Measurements from ENCODE around the gene UPK1A. TPM values are rescaled to one million over a fixed set of nuclear protein-coding genes. Genes with fewer than 3 reads are reported as not detected.

Gene UPK1A
- total and polyA plus RNA-seq, 7 experiments from 2014 or later = 0.41 to 1.3 TPM; not detected in 5

- ChIA-PET CTCF (no interaction called here), POLR2A (no interaction called here)
- Mint-ChIP-seq H3K27ac (peak overlapping the region in 1 of 9 donors; percentile 14), H3K4me1 (peaks cover 7 to 14% (median 9%) of the 10 kb centered on the region in 7 donors), H3K36me3 (peaks cover 11 to 38% (median 16%) of the 10 kb centered on the region in 5 donors), H3K9me3 (no peaks in the 10 kb centered on the region), H3K4me3 (no peak overlapping the region), H3K27me3 (no peaks in the 10 kb centered on the region)
- DNase-seq (no peak), ATAC-seq (no peak)
- Histone ChIP-seq H3K4me3 (ENCODE audit: low read length) (no peak overlapping the region), H3K4me1 (ENCODE audit: control insufficient read depth in 2 of 2, insufficient read depth in 2 of 2, low read length in 2 of 2) (peaks cover 8 to 11% of the 10 kb centered on the region in 2 donors), H3K9me3 (ENCODE audit: control insufficient read depth in 2 of 3, low read length in 3 of 3) (no peaks in the 10 kb centered on the region), H3K36me3 (ENCODE audit: control insufficient read depth in 2 of 3, insufficient read depth in 3 of 3, low read length in 3 of 3) (peaks cover 0 to 61% (median 10%) of the 10 kb centered on the region in 3 experiments), H3K27ac (ENCODE audit: low read depth, low read length) (no peak overlapping the region), H3K27me3 (ENCODE audit: control insufficient read depth in 2 of 2, insufficient read depth in 2 of 2, low read length in 2 of 2) (no peaks in the 10 kb centered on the region)
- intact Hi-C loops (cut with micrococcal nuclease) = no loop called here
Measured at GRCh38 chr19:35637165-35637564, 29.2 kb upstream of the UPK1A start.

DNA sequence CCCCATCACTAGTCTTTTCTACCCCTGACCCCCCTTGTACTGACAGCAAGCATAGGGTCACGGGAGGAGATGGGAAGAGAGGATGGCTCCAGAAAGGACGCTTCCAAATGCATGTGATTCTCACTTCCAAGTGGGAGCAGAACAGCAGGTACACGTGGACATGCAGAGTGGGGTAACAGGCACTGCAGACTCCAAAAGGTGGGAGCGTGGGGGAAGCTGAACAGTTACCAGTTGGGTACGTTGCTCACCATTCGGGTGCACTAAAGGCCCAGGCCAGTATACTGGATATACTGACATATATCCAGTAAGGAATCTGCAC is 27.0 kb upstream of the UPK1A start:
- Mint-ChIP-seq H3K4me1 (peaks cover 0 to 14% (median 11%) of the 10 kb centered on the region in 7 donors), H3K9me3 (no peaks in the 10 kb centered on the region), H3K27me3 (no peaks in the 10 kb centered on the region), H3K4me3 (peak overlapping the region in 1 of 10 donors; percentile 43), H3K36me3 (peaks cover 8 to 23% (median 12%) of the 10 kb centered on the region in 5 donors), H3K27ac (peak overlapping the region in 2 of 9 donors; percentile 18 to 38)
- H3K36me3 ChIP-seq (ENCODE audit: control insufficient read depth in 2 of 3, insufficient read depth in 3 of 3, low read length in 3 of 3) = peaks cover 0 to 44% (median 0%) of the 10 kb centered on the region in 3 experiments
- H3K4me3 ChIP-seq (ENCODE audit: low read length) = no peak overlapping the region
- intact Hi-C loops (cut with micrococcal nuclease) = no loop called here
- no peak overlapping the region for H3K27ac ChIP-seq (ENCODE audit: low read depth, low read length)
- CTCF ChIA-PET = no interaction called here
- no peak for ATAC-seq
- H3K4me1 ChIP-seq (ENCODE audit: control insufficient read depth in 2 of 2, insufficient read depth in 2 of 2, low read length in 2 of 2) = peaks cover 17 to 18% of the 10 kb centered on the region in 2 donors
- POLR2A ChIA-PET = interaction anchor here (0.9 kb wide), 1 partner anchor 26 kb away, joined by 3 read pairs; the partner anchor contains the start of gene HAUS5
- DNase-seq = no peak
- no peaks in the 10 kb centered on the region for H3K27me3 ChIP-seq (ENCODE audit: control insufficient read depth in 2 of 2, insufficient read depth in 2 of 2, low read length in 2 of 2)
- H3K9me3 ChIP-seq (ENCODE audit: control insufficient read depth in 2 of 3, low read length in 3 of 3) = no peaks in the 10 kb centered on the region

DNA sequence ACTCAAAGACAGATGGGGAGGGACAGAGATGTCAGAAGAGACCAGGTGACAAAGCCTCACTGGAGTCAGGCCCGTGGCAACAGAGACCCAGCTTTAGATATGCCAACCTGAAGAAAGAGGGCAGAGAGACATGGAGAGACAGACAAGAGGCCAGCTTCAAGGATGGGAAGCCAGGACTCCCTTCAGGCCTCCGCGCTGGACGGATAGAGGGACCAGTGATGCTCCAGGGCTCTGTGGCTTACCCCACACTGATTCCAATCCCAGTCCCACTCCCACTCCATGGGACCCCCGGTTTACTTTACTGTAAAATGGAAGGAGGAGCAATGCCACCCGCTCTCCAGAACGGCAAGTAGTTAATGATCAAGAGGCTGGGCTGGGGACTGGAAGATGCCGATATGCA is 26.5 kb upstream of the UPK1A start:
- Mint-ChIP-seq H3K4me3 (peak overlapping the region in 2 of 10 donors; percentile 18 to 43), H3K27me3 (no peaks in the 10 kb centered on the region), H3K36me3 (peaks cover 8 to 23% (median 12%) of the 10 kb centered on the region in 5 donors), H3K9me3 (no peaks in the 10 kb centered on the region), H3K27ac (peak overlapping the region in 2 of 9 donors; percentile 18 to 22), H3K4me1 (peaks cover 3 to 18% (median 16%) of the 10 kb centered on the region in 7 donors)
- H3K9me3 ChIP-seq (ENCODE audit: control insufficient read depth in 2 of 3, low read length in 3 of 3) = no peaks in the 10 kb centered on the region
- peaks cover 0 to 38% (median 0%) of the 10 kb centered on the region in 3 experiments for H3K36me3 ChIP-seq (ENCODE audit: control insufficient read depth in 2 of 3, insufficient read depth in 3 of 3, low read length in 3 of 3)
- H3K27ac ChIP-seq (ENCODE audit: low read depth, low read length) = no peak overlapping the region
- H3K4me1 ChIP-seq (ENCODE audit: control insufficient read depth in 2 of 2, insufficient read depth in 2 of 2, low read length in 2 of 2) = peaks cover 18 to 20% of the 10 kb centered on the region in 2 donors
- no peak for DNase-seq
- intact Hi-C loops (cut with micrococcal nuclease) = loop anchor here (5.0 to 10.0 kb wide), 4 partner anchors 375 to 735 kb away; partner anchors contain the start of genes FXYD7 (in 1 of the 2), THAP8 (in 1 of the 2), USF2 (in 1 of the 2) and WDR62 (in 1 of the 2)
- POLR2A ChIA-PET = no interaction called here
- ATAC-seq = no peak
- H3K4me3 ChIP-seq (ENCODE audit: low read length) = no peak overlapping the region
- CTCF ChIA-PET = no interaction called here
- no peaks in the 10 kb centered on the region for H3K27me3 ChIP-seq (ENCODE audit: control insufficient read depth in 2 of 2, insufficient read depth in 2 of 2, low read length in 2 of 2)

DNA sequence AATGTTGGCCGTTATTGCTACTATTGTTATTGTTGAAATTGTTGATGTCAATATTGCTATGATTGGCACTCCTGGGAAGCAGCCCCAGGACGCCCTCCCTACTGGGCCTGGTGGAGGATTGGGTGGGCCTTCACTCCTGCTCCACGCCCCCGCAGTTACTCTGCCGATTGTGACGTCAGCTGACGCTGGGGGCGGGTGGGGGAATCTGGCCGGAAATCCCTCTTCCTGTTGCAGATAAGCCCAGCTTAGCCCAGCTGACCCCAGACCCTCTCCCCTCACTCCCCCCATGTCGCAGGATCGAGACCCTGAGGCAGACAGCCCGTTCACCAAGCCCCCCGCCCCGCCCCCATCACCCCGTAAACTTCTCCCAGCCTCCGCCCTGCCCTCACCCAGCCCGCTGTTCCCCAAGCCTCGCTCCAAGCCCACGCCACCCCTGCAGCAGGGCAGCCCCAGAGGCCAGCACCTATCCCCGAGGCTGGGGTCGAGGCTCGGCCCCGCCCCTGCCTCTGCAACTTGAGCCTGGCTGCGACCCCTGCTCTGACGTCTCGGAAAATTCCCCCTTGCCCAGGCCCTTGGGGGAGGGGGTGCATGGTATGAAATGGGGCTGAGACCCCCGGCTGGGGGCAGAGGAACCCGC is 24.7 kb upstream of the UPK1A start, which contains the start of gene ETV2:
TSS of gene ETV2 (plus strand) at position 231 of the 637 bp plus-strand sequence. CDS start 716 bp downstream, outside the sequence.
- DNase-seq (peak in 3 of 9 donors; percentile 21 to 64 (median 51)), ATAC-seq (no peak)
- Histone ChIP-seq H3K9me3 (ENCODE audit: control insufficient read depth in 2 of 3, low read length in 3 of 3) (no peaks in the 10 kb centered on the region), H3K4me3 (ENCODE audit: low read length) (no peak within 1 kb of the TSS), H3K36me3 (ENCODE audit: control insufficient read depth in 2 of 3, insufficient read depth in 3 of 3, low read length in 3 of 3) (peaks cover 0 to 22% (median 0%) of the 10 kb centered on the region in 3 experiments), H3K27me3 (ENCODE audit: control insufficient read depth in 2 of 2, insufficient read depth in 2 of 2, low read length in 2 of 2) (no peaks in the 10 kb centered on the region), H3K4me1 (ENCODE audit: control insufficient read depth in 2 of 2, insufficient read depth in 2 of 2, low read length in 2 of 2) (peaks cover 18 to 28% of the 10 kb centered on the region in 2 donors), H3K27ac (ENCODE audit: low read depth, low read length) (no peak within 1 kb of the TSS)
- Mint-ChIP-seq H3K27ac (peak within 1 kb of the TSS in 5 of 9 donors; percentile 39 to 83 (median 68)), H3K36me3 (peaks cover 0 to 12% (median 4%) of the 10 kb centered on the region in 5 donors), H3K27me3 (no peaks in the 10 kb centered on the region), H3K4me3 (peak within 1 kb of the TSS; percentile 42 to 94 (median 88)), H3K4me1 (peaks cover 12 to 32% (median 27%) of the 10 kb centered on the region in 7 donors), H3K9me3 (no peaks in the 10 kb centered on the region)
- ChIA-PET CTCF (no interaction called here), POLR2A (interaction anchor here (3.6 kb wide), 1 partner anchor 29 kb away, joined by 16 read pairs; the partner anchor contains the start of gene HAUS5)
- intact Hi-C loops (cut with micrococcal nuclease) = loop anchor here (5.0 to 10.0 kb wide), 4 partner anchors 377 to 733 kb away; partner anchors contain the start of genes FXYD7 (in 1 of the 2), THAP8 (in 1 of the 2), USF2 (in 1 of the 2) and WDR62 (in 1 of the 2)

DNA sequence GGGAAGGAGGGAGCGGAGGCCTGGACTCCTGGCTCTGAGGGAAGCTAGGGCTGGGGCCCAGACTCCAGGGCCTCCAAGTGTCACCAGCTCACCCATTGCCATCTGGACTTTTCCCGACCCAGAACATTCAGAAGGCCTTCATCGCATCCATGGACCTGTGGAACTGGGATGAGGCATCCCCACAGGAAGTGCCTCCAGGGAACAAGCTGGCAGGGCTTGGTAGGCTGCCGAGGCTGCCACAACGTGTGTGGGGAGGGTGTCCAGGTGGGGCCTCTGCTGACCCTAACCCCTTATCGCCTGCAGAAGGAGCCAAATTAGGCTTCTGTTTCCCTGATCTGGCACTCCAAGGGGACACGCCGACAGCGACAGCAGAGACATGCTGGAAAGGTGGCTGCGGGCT is 24.0 kb upstream of the UPK1A start:
- peaks cover 12 to 34% (median 29%) of the 10 kb centered on the region in 7 donors for H3K4me1 Mint-ChIP-seq
- no peak overlapping the region for H3K4me3 ChIP-seq (ENCODE audit: low read length)
- H3K27me3 Mint-ChIP-seq = no peaks in the 10 kb centered on the region
- peaks cover 18 to 28% of the 10 kb centered on the region in 2 donors for H3K4me1 ChIP-seq (ENCODE audit: control insufficient read depth in 2 of 2, insufficient read depth in 2 of 2, low read length in 2 of 2)
- DNase-seq = no peak
- ChIA-PET CTCF (interaction anchor here (0.7 kb wide), 1 partner anchor 94 kb away, joined by 3 read pairs; no protein-coding TSS in a partner anchor), POLR2A (interaction anchor here (0.6 to 3.6 kb wide), 4 partner anchors 12 to 438 kb away, joined by 3 to 18 read pairs (median 10); partner anchors contain the start of gene HAUS5)
- H3K27ac Mint-ChIP-seq = peak overlapping the region in 3 of 9 donors; percentile 39 to 69 (median 56)
- no peak overlapping the region for H3K27ac ChIP-seq (ENCODE audit: low read depth, low read length)
- no peaks in the 10 kb centered on the region for H3K9me3 ChIP-seq (ENCODE audit: control insufficient read depth in 2 of 3, low read length in 3 of 3)
- peak overlapping the region in 9 of 10 donors; percentile 66 to 94 (median 89) for H3K4me3 Mint-ChIP-seq
- H3K27me3 ChIP-seq (ENCODE audit: control insufficient read depth in 2 of 2, insufficient read depth in 2 of 2, low read length in 2 of 2) = no peaks in the 10 kb centered on the region
- H3K36me3 Mint-ChIP-seq = peaks cover 0 to 5% (median under 1%) of the 10 kb centered on the region in 5 donors
- ATAC-seq = no peak
- no peaks in the 10 kb centered on the region for H3K9me3 Mint-ChIP-seq
- H3K36me3 ChIP-seq (ENCODE audit: control insufficient read depth in 2 of 3, insufficient read depth in 3 of 3, low read length in 3 of 3) = peaks cover 0 to 15% (median 0%) of the 10 kb centered on the region in 3 experiments
- intact Hi-C loops (cut with micrococcal nuclease) = loop anchor here (5.0 to 10.0 kb wide), 4 partner anchors 378 to 732 kb away; partner anchors contain the start of genes FXYD7 (in 1 of the 2), THAP8 (in 1 of the 2), USF2 (in 1 of the 2) and WDR62 (in 1 of the 2)

GRCh38 chr19:35642798-35643254 is 23.5 kb upstream of the UPK1A start:
- Mint-ChIP-seq H3K36me3 (peaks cover 0 to 3% (median 0%) of the 10 kb centered on the region in 5 donors), H3K9me3 (no peaks in the 10 kb centered on the region), H3K27ac (peak overlapping the region in 3 of 9 donors; percentile 29 to 43 (median 39)), H3K27me3 (no peaks in the 10 kb centered on the region), H3K4me3 (peak overlapping the region; percentile 58 to 94 (median 88)), H3K4me1 (peaks cover 12 to 38% (median 29%) of the 10 kb centered on the region in 7 donors)
- ChIA-PET POLR2A (interaction anchor here (0.6 to 3.6 kb wide), 7 partner anchors 12 to 439 kb away, joined by 3 to 18 read pairs (median 4); partner anchors contain the start of gene HAUS5), CTCF (interaction anchor here (0.7 kb wide), 1 partner anchor 94 kb away, joined by 3 read pairs; no protein-coding TSS in a partner anchor)
- peaks cover 0 to 10% (median 0%) of the 10 kb centered on the region in 3 experiments for H3K36me3 ChIP-seq (ENCODE audit: control insufficient read depth in 2 of 3, insufficient read depth in 3 of 3, low read length in 3 of 3)
- DNase-seq (peak in 1 of 9 donors; percentile 11), ATAC-seq (no peak)
- no peaks in the 10 kb centered on the region for H3K27me3 ChIP-seq (ENCODE audit: control insufficient read depth in 2 of 2, insufficient read depth in 2 of 2, low read length in 2 of 2)
- peaks cover 18 to 28% of the 10 kb centered on the region in 2 donors for H3K4me1 ChIP-seq (ENCODE audit: control insufficient read depth in 2 of 2, insufficient read depth in 2 of 2, low read length in 2 of 2)
- peak overlapping the region; percentile 96 for H3K4me3 ChIP-seq (ENCODE audit: low read length)
- H3K27ac ChIP-seq (ENCODE audit: low read depth, low read length) = peak overlapping the region; percentile 72
- no peaks in the 10 kb centered on the region for H3K9me3 ChIP-seq (ENCODE audit: control insufficient read depth in 2 of 3, low read length in 3 of 3)
- intact Hi-C loops (cut with micrococcal nuclease) = loop anchor here (1.0 to 10.0 kb wide), 7 partner anchors 15 to 732 kb away; partner anchors contain the start of genes FXYD7 (in 1 of the 2), HAUS5 (in 1 of the 2), TBCB (in 1 of the 2) and THAP8 (in 1 of the 2)

Data from naive thymus-derived CD4-positive, alpha-beta T cell (primary cell).